ENCODE measurements around the gene TEN1. TPM values are rescaled to one million over a fixed set of nuclear protein-coding genes. Genes with fewer than 3 reads are reported as not detected.

Gene TEN1
- total and polyA plus RNA-seq, 2 of the 13 experiments (the other 11 are each of a cell fraction or from before 2014, with no cell fraction given) = 18.0 to 21.3 TPM

- no peak for TF ChIP-seq KLF12 (CRISPR knock-in tag; IDR thresholded peaks at IDR 0.05; ENCODE audit: borderline replicate concordance)
- 0 out of 2 replicates have a peak, but pooled peaks have one; percentile 6 for TF ChIP-seq HOMEZ (CRISPR knock-in tag; IDR thresholded peaks at IDR 0.05; ENCODE audit: low read depth)
- no peak for TF ChIP-seq MAFG (CRISPR knock-in tag; IDR thresholded peaks at IDR 0.05)
- TF ChIP-seq ZNF704 (CRISPR knock-in tag; IDR thresholded peaks at IDR 0.05; ENCODE audit: borderline replicate concordance) = no peak
- no peak for TF ChIP-seq ZKSCAN1 (IDR thresholded peaks at IDR 0.05; ENCODE audit: low read length)
- TF ChIP-seq HDAC2 (CRISPR knock-in tag; IDR thresholded peaks at IDR 0.05) = no peak
- no peak; the same call in 1 of the 2 replicates for TF ChIP-seq ZNF747 (CRISPR knock-in tag; IDR thresholded peaks at IDR 0.05; ENCODE audit: borderline replicate concordance)
- no peak for TF ChIP-seq HOXD1 (CRISPR knock-in tag; IDR thresholded peaks at IDR 0.05)
- no peak for TF ChIP-seq POLR2AphosphoS2 (IDR thresholded peaks at IDR 0.05; ENCODE audit: low read depth, low read length)
- no peak for TF ChIP-seq ZNF558 (CRISPR knock-in tag; IDR thresholded peaks at IDR 0.05; ENCODE audit: borderline replicate concordance)
- no peak for TF ChIP-seq ZBTB8A (CRISPR knock-in tag; IDR thresholded peaks at IDR 0.05; ENCODE audit: borderline replicate concordance, low read depth)
- peak; percentile 80; the same call in 1 of the 2 replicates for TF ChIP-seq NR2C2 (CRISPR knock-in tag; IDR thresholded peaks at IDR 0.05; ENCODE audit: borderline replicate concordance)
- no peak for TF ChIP-seq GTF2F1 (IDR thresholded peaks at IDR 0.05; ENCODE audit: low read length)
- no peak for TF ChIP-seq ZFP90 (CRISPR knock-in tag; IDR thresholded peaks at IDR 0.05; ENCODE audit: borderline replicate concordance)
- peak; percentile 82; the same call in 1 of the 2 replicates for TF ChIP-seq SAP130 (CRISPR knock-in tag; IDR thresholded peaks at IDR 0.05; ENCODE audit: low read depth)
- TF ChIP-seq YY1 (IDR thresholded peaks at IDR 0.05; ENCODE audit: insufficient read depth, insufficient replicate concordance, low read depth, low read length) = no peak
- no peak for TF ChIP-seq ZFP62 (CRISPR knock-in tag; IDR thresholded peaks at IDR 0.05)
- no peak for TF ChIP-seq ZNF546 (CRISPR knock-in tag; conservative IDR thresholded peaks at IDR 0.05)
- TF ChIP-seq ZNF446 (CRISPR knock-in tag; IDR thresholded peaks at IDR 0.05) = no peak
- TF ChIP-seq ZNF574 (CRISPR knock-in tag; IDR thresholded peaks at IDR 0.05) = no peak
Observed at GRCh38 chr17:75976175-75976848, 2.7 kb upstream of the TEN1 start (continued).

Measured in HepG2 (cell line).